Non-pigmented ciliary epithelial cell (primary cell): ENCODE measurements around the gene ZBTB8A.
"Not testable (repeated sequence)": the region's sequence is repeated elsewhere in the genome, so short reads cannot be mapped to it uniquely, and the experiment has no call there.

Source experiments
- DNase-seq: peaks from one replicate; pipeline ENCODE4 v3.0.0-alpha.2; 2010; ENCODE audit warnings: low read depth

Gene ZBTB8A

DNA sequence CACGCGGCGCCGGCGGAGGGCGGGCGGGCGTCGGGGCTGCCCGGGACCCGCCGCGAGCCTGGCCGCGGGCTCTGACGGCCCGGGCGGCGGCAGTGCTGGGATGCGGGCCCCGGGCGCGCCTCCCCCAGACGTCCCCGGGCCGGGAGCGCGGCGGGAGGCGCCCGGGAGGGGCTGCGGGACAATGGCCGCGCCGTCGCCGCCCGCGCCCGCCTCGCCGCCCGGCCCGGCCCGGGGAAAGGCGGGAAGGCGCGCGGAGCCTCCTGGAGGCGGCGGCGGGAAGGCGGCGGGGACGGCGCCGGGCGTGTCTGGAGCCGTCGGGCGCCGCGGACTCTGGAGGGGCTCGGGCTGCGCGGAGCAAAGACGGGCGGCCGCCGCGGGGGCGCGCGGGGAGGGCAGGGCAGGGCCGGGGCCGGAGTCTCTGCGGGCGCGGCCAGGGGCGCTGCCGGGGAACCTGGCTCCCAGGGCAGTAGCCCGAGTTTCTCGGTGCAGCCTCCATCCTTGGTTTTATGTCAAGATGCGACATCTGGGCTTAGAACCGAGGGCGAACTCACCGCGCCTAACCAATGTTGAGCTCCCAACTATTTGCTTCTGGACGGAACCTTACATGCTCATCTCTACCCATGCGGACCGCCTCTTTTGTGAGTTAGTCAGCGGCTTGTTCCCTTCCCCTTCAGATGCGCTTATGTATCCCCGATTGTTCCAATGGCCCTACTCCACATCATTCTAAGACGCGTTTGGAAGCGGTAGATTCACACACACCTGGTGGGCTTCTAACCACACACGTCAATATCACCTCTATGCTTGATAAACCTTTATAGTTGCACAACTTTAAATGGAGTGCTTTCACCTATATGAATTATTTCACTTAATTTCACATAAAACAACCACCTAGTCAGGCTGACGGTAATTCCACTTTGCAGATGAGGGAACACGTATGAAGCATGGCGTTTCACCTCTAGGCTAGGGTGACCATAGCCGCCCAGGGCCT, 651 bp downstream of the ZBTB8A start:
- DNase-seq, result peak; percentile 9

GRCh38 chr1:32540605-32541004, 1.4 kb downstream of the ZBTB8A start:
- no peak for DNase-seq

- DNase-seq, result no peak
Measured at GRCh38 chr1:32541064-32541566, 1.9 kb downstream of the ZBTB8A start.

DNA sequence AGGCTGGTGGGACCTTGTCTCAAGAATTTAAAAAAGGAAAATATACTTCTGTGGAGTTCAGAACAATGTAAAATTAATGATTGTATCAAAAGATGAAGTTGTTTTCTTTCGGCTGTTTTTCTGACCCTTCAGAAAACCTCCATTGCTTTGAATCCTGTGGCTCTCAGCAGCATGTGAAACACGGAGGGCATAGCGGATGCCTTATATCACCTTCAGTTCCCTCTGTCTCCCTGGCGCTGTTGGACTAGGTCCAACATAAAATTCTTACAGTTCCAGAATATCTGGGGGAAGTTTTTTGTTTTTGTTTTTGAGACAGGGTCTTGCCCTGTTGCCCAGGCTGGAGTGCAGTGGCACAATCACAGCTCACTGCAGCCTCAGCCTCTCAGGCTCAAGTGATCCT, 7.4 kb downstream of the ZBTB8A start:
- DNase-seq, result no peak

GRCh38 chr1:32549616-32550015, 10.4 kb downstream of the ZBTB8A start:
- no peak for DNase-seq

DNA sequence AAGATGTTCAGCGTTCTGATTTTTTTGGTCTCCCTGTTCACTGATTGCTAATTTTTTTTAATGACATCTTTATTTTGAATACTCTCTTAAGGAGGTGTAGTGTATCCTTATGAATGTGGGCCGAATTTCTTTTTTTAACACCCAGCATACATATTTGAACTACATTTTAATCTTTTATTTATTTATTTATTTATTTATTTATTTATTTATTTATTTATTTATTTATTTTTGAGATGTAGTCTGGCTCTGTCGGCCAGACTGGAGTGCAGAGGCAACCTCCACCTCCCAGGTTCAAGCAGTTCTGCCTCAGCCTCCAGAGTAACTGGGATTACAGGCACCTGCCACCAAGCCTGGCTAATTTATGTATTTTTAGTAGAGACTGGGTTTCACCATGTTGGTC, 15.1 kb downstream of the ZBTB8A start:
- no peak for DNase-seq

DNA sequence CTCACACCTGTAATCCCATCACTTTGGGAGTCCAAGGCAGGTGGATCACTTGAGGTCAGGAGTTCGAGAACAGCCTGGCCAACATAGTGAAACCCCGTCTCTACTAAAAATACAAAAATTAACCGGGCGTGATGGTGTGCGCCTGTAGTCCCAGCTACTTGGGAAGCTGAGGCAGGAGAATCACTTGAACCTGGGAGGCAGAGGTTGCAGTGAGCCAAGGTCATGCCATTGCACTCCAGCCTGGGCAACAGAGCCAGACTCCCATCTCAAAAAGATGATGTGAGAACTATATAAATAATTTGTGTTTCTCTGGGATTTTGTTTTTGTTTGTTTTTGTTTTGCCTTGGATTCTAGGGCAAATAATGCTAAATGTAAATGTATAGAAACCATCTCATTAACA, 17.8 kb downstream of the ZBTB8A start:
- DNase-seq, result not testable (repeated sequence)

- no peak for DNase-seq
Measured at GRCh38 chr1:32557812-32558211, 18.6 kb downstream of the ZBTB8A start.

DNA sequence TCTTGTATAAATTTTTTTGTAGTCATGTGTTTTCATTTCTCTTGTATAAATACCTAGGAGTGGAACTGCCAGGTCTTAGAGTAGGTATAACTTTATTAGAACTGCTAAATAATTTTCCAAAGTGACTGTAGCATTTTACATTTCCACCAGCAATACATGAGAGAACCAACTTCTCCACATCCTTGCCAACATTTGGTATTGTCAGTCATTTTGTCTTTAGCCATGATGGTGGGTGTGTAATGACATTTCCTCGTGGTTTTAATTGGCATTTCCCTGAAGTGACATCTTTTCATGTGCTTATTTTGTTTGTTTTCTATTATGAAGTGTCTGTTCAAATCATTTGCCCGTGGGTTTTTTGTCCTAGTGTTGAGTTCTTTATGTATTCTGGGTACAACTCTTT, 29.7 kb downstream of the ZBTB8A start:
- DNase-seq, result no peak

- DNase-seq, result no peak
Measured at GRCh38 chr1:32580348-32581017, 41.3 kb downstream of the ZBTB8A start.

GRCh38 chr1:32592943-32593342, 53.7 kb downstream of the ZBTB8A start:
- no peak for DNase-seq

- DNase-seq, result no peak
Measured at GRCh38 chr1:32600034-32600433, 60.8 kb downstream of the ZBTB8A start.

DNA sequence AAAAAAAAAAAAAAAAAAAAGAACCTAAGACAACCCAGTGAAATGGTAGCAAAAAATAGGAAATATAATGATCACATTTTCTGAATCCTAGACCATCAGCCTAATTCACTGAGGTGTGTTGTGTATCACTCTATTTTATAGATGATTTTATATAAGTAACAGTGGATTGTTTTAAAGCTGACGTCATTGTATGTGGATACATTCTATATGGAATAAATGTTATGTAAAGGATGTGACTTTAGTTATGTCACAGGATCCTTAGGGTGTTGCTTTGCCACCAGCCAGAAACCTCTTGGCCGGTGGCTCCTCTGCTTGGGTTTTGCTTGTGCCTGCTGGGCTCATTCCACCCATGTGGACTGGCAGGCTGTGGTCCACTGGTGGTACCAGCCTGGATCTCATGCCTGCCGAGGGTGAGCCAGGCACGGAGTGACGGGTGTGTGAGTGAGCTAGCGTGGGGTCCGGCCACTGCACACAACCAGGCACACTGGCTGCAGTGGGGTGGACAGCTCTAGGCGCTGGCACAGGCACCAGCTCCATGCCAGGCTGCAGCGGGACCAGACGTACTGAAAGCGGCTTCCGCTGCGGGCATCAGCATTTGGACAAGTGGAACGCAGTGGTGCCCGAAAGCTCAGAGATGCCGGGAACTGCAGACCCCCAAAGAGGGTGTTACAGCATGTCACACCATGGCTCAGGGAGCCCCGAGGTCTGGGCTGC, 66.6 kb downstream of the ZBTB8A start:
- DNase-seq, result no peak

- no peak for DNase-seq
Measured at GRCh38 chr1:32606565-32607371, 67.5 kb downstream of the ZBTB8A start.

DNA sequence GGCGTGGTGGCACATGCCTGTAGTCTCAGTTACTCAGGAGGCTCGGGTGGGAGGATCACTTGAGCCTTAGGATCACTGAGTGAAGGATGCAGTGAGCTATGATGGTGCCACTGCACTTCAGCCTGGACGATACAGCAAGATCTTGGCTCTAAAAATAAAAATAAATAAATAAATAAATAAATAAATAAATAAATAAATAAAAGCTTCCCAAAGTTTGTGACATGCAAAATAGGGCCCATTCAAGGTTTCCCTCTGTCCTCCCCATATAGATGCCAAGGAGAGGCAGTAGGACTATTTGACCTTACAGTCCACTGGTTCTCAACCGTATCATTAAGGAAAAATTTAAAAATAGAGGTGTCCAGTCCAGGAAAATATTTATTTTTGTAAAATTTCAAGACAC, 70.0 kb downstream of the ZBTB8A start:
- DNase-seq, result no peak

DNA sequence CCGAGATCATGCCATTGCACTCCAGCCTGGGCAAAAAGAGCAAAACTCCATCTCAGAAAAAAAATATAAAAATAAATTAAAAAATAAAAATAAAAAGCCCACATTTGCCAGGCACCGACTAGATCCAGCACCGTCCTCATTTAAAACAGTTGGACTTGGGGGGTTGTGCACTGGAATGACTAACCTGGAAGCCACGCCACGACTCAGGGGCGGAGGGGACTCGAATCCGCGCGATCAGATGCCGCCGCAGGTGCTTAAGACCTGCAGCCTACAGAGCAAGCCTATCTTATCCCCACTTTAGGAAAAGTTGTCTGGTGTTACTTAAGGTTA, 72.6 kb downstream of the ZBTB8A start:
- DNase-seq, result no peak

DNA sequence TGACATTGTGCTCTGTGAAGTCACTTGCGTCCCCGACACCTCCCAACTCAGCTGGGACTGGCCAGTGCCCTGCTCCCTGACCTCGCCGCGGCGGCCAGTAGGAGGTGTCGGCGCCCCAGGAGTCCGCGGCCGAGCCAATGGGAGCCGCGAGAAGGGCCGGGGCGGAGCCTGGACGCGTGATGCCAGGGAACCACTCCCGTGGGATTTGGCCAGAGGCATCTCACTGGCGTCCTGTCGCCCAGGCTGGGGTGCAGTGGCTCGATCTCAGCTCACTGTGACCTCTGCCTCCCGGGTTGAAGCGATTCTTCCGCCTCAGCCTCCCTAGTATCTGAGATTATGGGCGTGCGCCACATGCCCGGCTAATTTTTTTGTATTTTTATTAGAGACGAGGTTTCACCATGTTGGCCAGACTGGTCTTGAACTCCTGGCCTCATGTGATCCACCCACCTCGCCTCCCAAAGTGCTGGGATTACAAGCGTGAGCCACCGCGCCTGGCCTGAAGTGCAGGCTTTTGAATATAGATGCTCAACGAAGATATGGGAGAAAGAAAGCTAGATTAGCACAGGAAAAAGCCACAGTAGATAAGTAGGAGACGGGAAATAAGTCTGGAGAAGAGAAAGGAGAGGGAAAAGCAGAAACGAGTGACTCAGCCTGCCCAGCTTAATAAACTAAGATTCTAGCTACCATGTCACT, 73.1 kb downstream of the ZBTB8A start:
- DNase-seq, result peak; percentile 31

DNA sequence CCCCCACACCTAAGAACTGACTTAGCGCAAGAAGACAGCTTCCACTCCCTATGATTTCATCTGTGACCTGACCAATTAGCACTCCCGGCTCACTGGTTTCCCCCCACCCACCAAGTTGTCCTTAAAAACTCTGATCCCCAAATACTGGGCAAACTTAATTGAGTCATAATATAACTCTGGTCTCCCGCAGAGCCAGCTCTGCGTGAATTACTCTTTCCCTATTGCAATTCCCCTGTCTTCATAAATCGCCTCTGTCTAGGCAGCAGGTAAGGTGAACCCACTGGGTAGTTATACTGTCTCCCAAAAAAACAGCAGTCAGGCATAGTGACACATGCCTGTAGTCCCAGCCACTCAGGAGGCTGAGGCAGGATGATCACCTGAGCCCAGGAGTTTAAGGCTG, 74.2 kb downstream of the ZBTB8A start:
- DNase-seq, result no peak

GRCh38 chr1:32618673-32619221, 79.5 kb downstream of the ZBTB8A start:
- DNase-seq, result no peak

DNA sequence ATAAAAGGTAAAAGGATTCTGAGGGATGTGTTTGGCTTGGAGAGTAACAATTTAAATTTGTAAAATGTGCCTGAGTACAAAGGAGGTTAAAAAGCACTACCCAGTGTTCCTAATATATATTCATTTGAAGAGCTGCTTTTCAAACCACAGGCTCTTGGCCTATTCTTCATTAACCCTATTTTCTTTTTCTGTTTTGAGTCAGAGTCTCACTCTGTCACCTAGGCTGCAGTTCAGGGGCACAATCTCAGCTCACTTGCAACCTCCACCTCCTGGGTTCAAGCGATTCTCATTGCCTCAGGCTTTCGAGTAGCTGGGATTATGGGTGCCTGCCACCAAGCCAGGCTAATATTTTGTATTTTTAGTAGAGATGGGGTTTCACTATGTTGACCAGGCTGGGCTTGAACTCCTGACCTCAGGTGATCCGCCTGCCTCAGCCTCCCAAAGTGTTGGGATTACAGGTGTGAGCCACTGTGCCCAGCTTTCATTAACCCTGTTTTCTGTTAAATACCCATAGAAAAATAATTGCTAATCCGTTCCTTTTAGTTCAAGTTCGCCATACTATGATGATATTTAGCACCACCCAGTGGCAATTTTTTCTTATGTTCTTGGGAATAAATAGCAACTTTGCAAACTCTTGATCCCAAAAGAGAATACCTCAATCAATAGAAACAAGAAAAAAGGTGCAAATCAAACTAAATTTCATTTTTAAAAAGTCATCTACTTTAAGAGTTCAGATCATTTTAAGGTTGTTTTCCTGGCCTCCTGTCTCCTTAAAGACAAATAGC, 80.7 kb downstream of the ZBTB8A start:
- no peak for DNase-seq
